Stimulated activated effector memory CD8-positive, alpha-beta T cell treated with anti-CD3 and anti-CD28 coated beads, Interleukin-12 subunit alpha, Interleukin-12 subunit beta, amount 100 ng/mL, for 72 hours (primary cell): Measurements from ENCODE around the gene SDK2.
"Not testable (repeated sequence)": the region's sequence is repeated elsewhere in the genome, so short reads cannot be mapped to it uniquely, and the experiment has no call there.

Experiments
- ATAC-seq: fragments of 150-1000 bp; cut with Tn5 transposase; 2 replicates; pipeline ENCODE4 v1.10.0; 2021
- DNase-seq, 2 donors: peaks; one replicate each; pipeline ENCODE4 v3.0.0; 2021 to 2022; ENCODE audit warnings: low spot score in 2 of 2
- H3K27ac Mint-ChIP-seq: one replicate; pipeline ENCODE4 v1.8.0; 2022; ENCODE audit warnings: mild to moderate bottlenecking, mixed read lengths
- H3K36me3 Mint-ChIP-seq: one replicate; pipeline ENCODE4 v1.8.0; 2022; ENCODE audit warnings: mild to moderate bottlenecking, mixed read lengths
- H3K4me1 Mint-ChIP-seq: one replicate; pipeline ENCODE4 v1.8.0; 2022; ENCODE audit warnings: mixed read lengths
- H3K4me3 Mint-ChIP-seq: one replicate; pipeline ENCODE4 v1.8.0; 2022; ENCODE audit warnings: mild to moderate bottlenecking, mixed read lengths
- H3K9me3 Mint-ChIP-seq: one replicate; pipeline ENCODE4 v1.8.0; 2022; ENCODE audit warnings: mixed read lengths

Gene SDK2

DNA sequence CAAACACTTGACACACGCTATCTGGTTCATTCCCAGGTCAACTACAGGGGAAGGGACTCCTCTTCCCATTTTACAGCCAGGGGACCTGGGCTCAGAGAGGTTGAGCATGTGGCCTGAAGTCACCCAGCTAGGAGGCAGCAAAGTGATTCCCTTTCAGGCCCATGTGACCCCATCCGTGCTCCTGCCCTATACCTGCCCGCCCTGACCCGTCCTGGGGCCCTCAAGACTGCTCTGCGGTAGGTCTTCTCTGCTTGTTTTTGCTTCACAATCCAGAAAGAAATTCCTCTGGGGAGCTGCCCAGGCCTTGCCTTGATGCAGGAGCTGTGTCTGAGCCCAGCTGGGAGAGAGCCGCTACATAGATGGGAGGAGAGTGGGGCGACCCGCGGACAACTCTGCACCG is 161.4 kb downstream of the SDK2 start:
- peaks cover 8% of the 10 kb centered on the region for H3K9me3 Mint-ChIP-seq
- H3K4me1 Mint-ChIP-seq = no peaks in the 10 kb centered on the region
- no peak overlapping the region for H3K27ac Mint-ChIP-seq
- no peak for DNase-seq
- ATAC-seq = no peak
- no peak overlapping the region for H3K4me3 Mint-ChIP-seq
- H3K36me3 Mint-ChIP-seq = no peaks in the 10 kb centered on the region

DNA sequence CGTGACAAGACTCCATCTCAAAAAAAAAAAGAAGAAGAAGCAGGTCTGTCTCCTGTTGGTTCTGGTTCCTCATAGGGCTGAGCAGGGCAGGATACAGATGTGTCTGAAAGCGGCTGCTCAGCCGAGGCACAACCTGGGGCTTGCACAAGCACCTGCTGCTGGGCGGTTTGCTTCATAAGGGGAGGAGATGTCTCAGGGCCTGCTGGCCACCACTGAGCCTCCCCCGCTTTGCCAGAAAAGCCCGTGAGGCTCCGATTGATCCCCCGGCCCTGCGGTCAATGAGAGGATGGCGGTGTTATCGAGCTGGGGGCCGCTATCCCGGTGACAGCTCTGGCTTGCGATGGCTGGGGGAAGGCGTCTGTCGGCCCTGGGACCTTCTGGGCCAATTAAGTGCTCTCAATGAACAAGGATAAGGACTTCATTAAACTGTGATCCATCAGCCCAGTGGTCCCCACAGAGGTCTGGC is 162.0 kb downstream of the SDK2 start:
- ATAC-seq (no peak), DNase-seq (no peak)
- H3K9me3 Mint-ChIP-seq = peaks cover 8% of the 10 kb centered on the region
- H3K4me1 Mint-ChIP-seq = no peaks in the 10 kb centered on the region
- H3K4me3 Mint-ChIP-seq = no peak overlapping the region
- H3K36me3 Mint-ChIP-seq = no peaks in the 10 kb centered on the region
- no peak overlapping the region for H3K27ac Mint-ChIP-seq

DNA sequence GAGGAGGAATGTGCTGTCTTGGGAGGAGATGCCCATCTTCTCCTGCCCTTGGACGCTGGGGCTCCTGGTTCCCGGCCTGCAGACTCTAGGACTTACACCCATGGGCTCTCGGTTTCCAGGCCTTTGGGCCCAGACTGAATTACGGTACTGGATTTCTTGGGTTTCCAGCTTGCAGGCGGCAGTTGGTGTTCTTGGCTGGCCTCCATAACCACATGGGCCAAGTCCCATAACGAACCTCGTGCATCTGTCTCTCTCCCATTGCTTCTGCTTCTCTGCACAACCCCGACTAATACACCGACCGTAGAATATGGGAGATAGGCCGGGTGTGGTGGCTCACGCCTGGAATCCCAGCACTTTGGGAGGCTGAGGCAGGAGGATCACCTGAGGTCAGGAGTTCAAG is 162.6 kb downstream of the SDK2 start:
- Mint-ChIP-seq H3K27ac (no peak overlapping the region), H3K36me3 (no peaks in the 10 kb centered on the region), H3K9me3 (peaks cover 8% of the 10 kb centered on the region), H3K4me3 (no peak overlapping the region), H3K4me1 (no peaks in the 10 kb centered on the region)
- DNase-seq (no peak), ATAC-seq (no peak)

DNA sequence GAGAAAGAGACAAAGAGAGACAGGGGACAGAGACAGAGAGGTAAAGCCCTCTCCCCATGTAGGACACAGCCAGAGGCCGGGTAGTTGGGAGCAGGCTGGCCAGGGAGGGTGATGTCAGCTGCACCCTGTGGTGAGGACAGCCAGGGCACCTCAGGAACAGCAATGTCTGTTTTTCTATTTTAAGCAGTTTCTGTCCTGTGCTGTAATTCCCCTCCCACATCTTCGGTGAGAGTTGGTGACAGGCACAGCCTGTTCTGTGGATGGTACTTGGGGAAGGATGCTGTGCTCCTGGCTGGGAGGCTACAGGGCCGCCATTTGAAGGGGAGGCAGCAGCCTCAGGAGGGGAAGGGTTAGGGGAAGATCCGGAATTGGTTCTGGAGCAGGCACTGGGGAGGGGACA is 163.5 kb downstream of the SDK2 start:
- Mint-ChIP-seq H3K4me3 (no peak overlapping the region), H3K36me3 (no peaks in the 10 kb centered on the region), H3K9me3 (peaks cover 8% of the 10 kb centered on the region), H3K4me1 (no peaks in the 10 kb centered on the region), H3K27ac (no peak overlapping the region)
- ATAC-seq = peak; percentile 45
- no peak for DNase-seq

DNA sequence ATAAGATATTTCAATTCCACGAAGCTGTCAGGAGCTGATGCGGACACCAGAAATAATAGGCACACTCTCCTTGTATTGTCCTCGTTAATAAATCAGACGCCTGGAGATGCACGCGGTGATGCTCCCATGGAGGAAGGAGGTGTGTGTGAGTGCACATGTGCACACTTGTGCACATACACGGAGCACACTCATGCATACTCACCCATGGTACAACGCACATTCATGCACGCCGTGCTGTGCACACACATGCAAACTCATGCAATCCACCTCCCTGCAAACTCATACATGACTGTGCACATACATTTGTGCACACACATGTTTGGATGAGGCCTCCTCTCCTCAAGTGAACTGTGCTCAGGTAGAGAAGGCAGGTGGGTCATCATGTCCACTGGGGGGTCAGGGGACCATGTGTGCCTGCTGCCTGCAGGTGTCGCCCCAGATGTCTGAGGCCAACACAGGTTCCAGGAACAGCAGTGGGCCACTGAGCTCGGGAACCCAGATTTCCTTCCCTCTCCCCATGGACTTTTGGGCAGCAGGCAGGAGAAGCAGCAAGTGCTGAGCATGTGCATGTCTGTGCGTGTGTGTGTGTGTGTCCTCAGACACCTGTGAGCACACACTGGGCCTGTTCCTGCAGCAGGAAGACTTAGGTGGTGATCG is 165.3 kb downstream of the SDK2 start:
- no peaks in the 10 kb centered on the region for H3K4me1 Mint-ChIP-seq
- no peak for DNase-seq
- no peak overlapping the region for H3K4me3 Mint-ChIP-seq
- no peaks in the 10 kb centered on the region for H3K9me3 Mint-ChIP-seq
- ATAC-seq = no peak
- no peak overlapping the region for H3K27ac Mint-ChIP-seq
- H3K36me3 Mint-ChIP-seq = no peaks in the 10 kb centered on the region

DNA sequence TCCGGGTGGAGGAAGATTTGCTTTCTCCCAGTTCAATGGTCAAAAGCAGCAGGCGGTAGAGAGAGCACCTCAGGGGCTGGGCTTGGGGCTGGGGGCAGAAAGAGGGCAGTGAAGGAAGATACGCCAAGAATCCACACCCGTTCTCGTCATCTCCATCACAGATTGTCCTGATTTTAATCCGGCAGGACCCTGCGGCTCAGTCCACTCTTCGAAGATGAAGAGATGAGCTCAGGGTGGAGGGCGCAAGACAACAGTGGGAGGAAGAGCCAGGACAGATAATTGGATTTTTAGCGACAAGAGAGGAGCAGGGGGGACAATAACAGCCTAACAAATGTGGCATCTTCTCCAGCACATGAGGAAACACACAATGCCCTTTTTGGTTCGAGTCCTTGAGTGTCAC is 165.9 kb downstream of the SDK2 start:
- H3K9me3 Mint-ChIP-seq = no peaks in the 10 kb centered on the region
- no peaks in the 10 kb centered on the region for H3K4me1 Mint-ChIP-seq
- H3K27ac Mint-ChIP-seq = no peak overlapping the region
- DNase-seq = no peak
- no peak overlapping the region for H3K4me3 Mint-ChIP-seq
- H3K36me3 Mint-ChIP-seq = no peaks in the 10 kb centered on the region
- no peak for ATAC-seq

DNA sequence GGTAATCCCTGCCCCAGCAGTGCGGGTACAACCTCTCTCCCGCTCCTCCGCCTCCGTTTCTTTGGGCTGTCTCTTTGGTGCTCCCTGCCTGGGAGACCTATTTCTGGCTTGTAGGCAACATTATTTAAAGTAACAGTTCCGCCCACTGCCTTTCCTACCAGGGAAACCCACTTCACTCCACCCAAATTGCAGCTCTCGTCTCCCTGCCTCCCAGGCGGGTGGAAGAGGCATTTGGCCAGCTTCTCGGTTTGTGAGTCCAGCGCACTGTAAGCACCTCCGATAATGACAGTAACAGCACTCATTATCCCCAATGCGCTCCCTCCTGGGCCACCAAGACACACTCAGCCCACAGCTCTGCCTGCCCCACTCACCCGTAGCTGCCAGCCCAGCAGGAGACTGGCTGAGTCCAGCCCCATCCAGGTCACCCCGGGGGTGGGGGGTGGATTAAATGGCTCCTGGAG is 167.3 kb downstream of the SDK2 start:
- ATAC-seq (no peak), DNase-seq (no peak)
- no peak overlapping the region for H3K4me3 Mint-ChIP-seq
- no peaks in the 10 kb centered on the region for H3K36me3 Mint-ChIP-seq
- H3K27ac Mint-ChIP-seq = no peak overlapping the region
- no peaks in the 10 kb centered on the region for H3K4me1 Mint-ChIP-seq
- H3K9me3 Mint-ChIP-seq = no peaks in the 10 kb centered on the region

DNA sequence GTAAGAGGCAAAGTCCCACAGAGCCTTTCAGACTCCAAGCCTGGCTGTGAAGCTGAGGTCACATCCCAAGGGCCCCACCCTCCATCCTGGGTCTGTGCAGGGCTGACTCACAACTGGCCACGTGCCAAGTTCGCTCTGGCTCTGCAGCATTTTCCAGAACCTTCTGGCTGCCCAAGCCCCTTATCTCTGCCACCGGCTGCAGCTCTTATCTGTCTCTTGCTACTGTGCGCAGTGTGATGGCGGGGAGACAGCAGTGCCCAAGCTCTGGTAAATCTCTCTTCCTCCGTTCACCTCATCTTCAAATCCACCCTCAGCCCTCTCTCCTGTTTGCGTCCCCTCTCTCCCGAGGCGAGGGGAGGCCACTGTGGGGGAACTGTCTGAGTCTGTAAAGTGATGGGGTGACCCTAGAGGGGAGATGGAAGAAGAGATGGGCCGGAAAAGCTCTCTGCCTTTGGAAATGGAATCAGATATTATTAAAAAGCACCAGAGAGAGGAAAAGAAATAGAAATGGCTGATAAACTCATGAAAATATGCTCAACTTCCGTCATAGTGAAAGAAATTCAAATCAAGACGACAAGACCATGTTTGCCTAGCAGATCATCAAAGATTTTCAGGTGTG is 169.8 kb downstream of the SDK2 start:
- H3K27ac Mint-ChIP-seq = no peak overlapping the region
- ATAC-seq (no peak), DNase-seq (no peak)
- no peak overlapping the region for H3K4me3 Mint-ChIP-seq
- H3K4me1 Mint-ChIP-seq = no peaks in the 10 kb centered on the region
- H3K36me3 Mint-ChIP-seq = no peaks in the 10 kb centered on the region
- no peaks in the 10 kb centered on the region for H3K9me3 Mint-ChIP-seq

DNA sequence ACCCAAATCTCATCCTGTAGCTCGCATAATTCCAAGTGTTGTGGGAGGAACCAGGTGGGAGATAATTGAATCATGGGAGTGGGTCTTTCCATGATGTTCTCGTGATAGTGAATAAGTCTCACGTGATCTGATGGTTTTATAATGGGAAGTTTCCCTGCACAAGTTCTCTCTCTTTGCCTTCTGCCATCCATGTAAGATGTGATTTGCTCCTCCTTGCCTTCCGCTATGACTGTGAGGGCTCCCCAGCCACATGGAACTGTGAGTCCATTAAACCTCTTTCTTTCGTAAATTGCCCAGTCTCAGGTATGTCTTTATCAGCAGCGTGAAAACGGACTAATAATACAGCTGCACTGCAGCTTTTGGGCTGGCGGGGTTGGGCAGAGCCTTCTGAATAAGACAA is 171.5 kb downstream of the SDK2 start:
- not testable (repeated sequence) for H3K9me3 Mint-ChIP-seq, H3K36me3 Mint-ChIP-seq, H3K4me1 Mint-ChIP-seq, H3K27ac Mint-ChIP-seq, DNase-seq, H3K4me3 Mint-ChIP-seq, ATAC-seq

DNA sequence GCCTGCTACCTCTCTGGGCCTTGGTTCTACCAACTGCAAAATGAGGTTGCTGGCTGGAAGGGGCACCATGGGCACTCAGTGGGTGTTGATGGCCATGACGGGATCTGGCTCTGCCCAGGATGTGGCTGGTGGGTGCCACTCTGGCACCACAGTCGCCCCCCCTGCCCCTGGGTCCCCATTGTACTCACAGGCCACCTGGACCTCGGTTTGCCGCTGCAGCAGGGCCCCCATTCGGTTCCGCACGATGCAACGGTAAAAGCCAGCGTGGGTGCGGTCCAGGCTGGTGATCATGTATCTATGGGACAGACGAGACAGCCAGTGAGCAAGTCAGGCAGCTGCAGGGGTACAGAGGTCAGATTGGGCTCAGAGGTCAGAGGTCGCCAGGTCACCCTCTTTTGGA is 172.3 kb downstream of the SDK2 start:
- H3K27ac Mint-ChIP-seq = no peak overlapping the region
- no peaks in the 10 kb centered on the region for H3K9me3 Mint-ChIP-seq
- ATAC-seq = no peak
- H3K4me3 Mint-ChIP-seq = no peak overlapping the region
- H3K4me1 Mint-ChIP-seq = no peaks in the 10 kb centered on the region
- H3K36me3 Mint-ChIP-seq = no peaks in the 10 kb centered on the region
- no peak for DNase-seq

DNA sequence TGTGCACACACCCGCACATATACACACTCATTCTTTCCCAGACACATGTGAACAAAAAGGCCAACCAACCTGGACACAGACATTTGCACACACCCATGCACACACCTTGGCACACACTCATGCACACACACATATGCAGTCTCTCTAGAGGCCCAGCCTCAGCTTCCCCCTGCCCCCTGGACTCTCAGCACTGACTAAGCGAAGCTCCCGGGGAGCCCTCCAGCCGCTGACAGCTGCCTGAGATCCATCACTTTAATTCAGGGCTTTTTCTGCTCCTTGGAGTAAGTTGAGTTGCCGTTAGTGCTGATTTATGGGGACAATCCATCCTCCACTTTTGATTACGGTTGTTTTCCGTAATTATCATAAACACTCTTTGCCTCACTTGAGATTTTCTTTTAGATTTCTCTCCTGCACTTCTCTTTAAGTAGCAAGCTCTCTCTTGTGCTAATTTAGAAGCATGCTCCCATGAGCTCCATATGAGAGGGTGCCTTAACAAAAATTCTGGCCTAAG is 173.9 kb downstream of the SDK2 start:
- no peaks in the 10 kb centered on the region for H3K9me3 Mint-ChIP-seq
- H3K4me3 Mint-ChIP-seq = no peak overlapping the region
- no peak for DNase-seq
- no peaks in the 10 kb centered on the region for H3K4me1 Mint-ChIP-seq
- H3K27ac Mint-ChIP-seq = no peak overlapping the region
- ATAC-seq = no peak
- no peaks in the 10 kb centered on the region for H3K36me3 Mint-ChIP-seq

DNA sequence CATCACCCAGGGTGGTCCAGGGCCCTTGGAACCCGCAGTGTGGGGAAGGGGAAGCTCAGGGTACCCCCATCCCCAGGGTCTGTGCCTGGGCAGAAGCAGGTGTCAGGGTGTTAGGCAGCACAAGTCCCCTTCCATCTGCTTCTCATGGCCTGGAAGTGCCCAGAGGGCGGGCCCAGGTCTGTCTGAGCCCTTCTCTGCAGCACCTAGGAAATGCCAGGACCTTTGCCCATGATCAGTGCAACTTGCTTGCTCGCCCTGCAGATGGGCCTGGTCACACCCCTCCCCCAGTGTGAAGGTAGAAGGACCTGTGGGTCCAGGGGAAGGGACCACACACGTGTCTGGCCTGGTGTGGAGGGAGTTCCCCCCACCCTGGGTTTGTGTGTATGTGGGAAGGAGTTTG is 174.9 kb downstream of the SDK2 start:
- no peaks in the 10 kb centered on the region for H3K36me3 Mint-ChIP-seq
- H3K27ac Mint-ChIP-seq = no peak overlapping the region
- H3K4me1 Mint-ChIP-seq = no peaks in the 10 kb centered on the region
- no peak for DNase-seq
- no peak for ATAC-seq
- H3K9me3 Mint-ChIP-seq = no peaks in the 10 kb centered on the region
- no peak overlapping the region for H3K4me3 Mint-ChIP-seq

DNA sequence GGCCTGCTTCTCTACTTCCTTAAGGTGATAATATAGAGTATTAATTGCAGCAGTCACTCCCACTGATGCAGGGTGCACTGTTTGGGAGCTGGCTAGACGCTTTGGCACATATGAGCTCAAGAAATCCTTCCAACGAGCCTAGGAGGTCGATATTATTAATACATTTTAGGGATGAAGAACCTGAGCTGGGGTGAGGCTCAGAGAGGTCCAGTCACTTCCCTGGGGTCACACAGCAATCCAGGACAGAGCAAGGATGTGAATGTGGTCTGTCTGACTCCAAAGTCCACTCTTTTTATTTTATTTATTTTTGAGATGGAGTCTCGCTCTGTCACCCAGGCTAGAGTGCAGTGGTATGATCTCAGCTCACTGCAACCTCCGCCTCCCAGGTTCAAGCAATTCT is 176.0 kb downstream of the SDK2 start:
- Mint-ChIP-seq H3K9me3 (no peaks in the 10 kb centered on the region), H3K4me1 (no peaks in the 10 kb centered on the region), H3K36me3 (no peaks in the 10 kb centered on the region), H3K27ac (no peak overlapping the region), H3K4me3 (no peak overlapping the region)
- DNase-seq = no peak
- ATAC-seq = no peak

DNA sequence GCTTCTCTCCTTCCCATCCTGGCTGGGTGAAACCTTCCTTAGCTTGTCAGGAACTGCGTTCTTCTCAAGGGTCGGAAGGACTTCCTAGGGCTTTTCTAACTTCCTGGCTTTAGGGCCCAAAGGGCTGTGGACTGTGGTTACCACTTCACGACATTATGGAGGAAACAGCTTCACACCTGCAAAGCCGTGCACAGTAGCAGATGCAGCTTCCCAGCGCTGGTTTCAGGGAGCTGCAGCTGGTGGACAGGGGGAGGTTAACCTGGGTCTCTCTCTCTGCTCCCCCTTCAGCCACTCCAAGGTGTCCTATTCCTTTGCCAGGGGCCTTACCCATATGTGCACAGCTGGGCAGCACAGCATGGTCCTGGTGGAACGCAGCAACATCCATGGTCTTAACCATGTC is 176.6 kb downstream of the SDK2 start:
- H3K4me1 Mint-ChIP-seq = no peaks in the 10 kb centered on the region
- DNase-seq = no peak
- no peak for ATAC-seq
- no peak overlapping the region for H3K27ac Mint-ChIP-seq
- H3K9me3 Mint-ChIP-seq = no peaks in the 10 kb centered on the region
- no peak overlapping the region for H3K4me3 Mint-ChIP-seq
- no peaks in the 10 kb centered on the region for H3K36me3 Mint-ChIP-seq

DNA sequence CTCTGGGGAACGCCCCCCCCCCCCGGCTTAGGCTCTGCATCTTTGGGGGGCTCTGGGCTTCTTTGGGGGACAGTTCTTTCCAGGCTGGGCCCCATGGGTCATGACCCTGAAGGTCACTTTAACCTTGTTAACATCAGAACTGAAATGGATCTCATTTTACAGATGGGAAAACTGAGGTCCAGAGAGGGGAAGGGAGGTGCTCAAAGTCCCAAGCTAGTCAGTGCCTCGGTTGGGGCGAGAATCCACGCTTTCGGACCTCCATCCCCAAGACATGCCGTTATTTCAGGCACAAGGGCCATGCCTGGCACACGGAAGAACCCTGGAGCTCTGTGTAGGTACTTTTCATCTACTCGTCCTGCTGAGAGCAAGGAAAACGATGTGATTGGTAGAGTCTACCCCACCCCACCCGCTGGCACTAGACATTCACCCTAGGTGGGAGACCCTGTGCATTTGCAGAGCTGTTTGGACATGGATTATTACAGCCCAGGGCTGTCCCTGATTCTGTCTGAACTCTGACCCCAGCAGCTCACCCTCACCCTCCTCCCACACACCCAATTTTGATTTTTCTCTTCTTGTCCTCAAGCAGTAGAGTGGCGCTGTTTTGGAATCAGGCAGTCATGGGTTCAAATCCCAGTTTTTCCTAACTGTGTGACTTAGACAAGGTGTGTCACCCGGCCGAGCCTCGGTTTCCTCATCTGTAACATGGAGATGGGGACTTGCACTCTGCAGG is 177.4 kb downstream of the SDK2 start:
- no peak for DNase-seq
- no peak for ATAC-seq
- H3K9me3 Mint-ChIP-seq = no peaks in the 10 kb centered on the region
- H3K36me3 Mint-ChIP-seq = no peaks in the 10 kb centered on the region
- no peak overlapping the region for H3K27ac Mint-ChIP-seq
- no peak overlapping the region for H3K4me3 Mint-ChIP-seq
- no peaks in the 10 kb centered on the region for H3K4me1 Mint-ChIP-seq

DNA sequence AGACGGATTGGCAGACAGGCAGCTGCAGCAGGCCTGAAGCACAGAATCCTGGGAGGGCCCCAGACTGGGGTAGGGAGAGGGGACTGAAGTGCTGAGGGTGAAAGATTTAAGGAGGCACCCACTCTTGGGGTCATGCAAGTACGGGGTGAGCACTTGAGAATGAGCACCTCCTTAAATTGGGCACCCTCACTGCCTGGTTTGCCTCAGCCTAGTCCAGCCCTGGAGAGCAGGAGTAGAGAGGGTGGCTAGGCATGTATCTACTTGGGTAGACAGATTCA is 178.4 kb downstream of the SDK2 start:
- H3K27ac Mint-ChIP-seq = no peak overlapping the region
- no peaks in the 10 kb centered on the region for H3K36me3 Mint-ChIP-seq
- H3K9me3 Mint-ChIP-seq = no peaks in the 10 kb centered on the region
- H3K4me1 Mint-ChIP-seq = no peaks in the 10 kb centered on the region
- H3K4me3 Mint-ChIP-seq = no peak overlapping the region
- ATAC-seq = no peak
- DNase-seq = no peak
